ENCODE results near the gene LRRC49.

- TF ChIP-seq CTCF (IDR thresholded peaks at IDR 0.05; ENCODE audit: low read length) (no peak), EZH2 (IDR thresholded peaks at IDR 0.05; ENCODE audit: borderline replicate concordance, low read length) (no peak)
Observed at GRCh38 chr15:70906842-70907241, 14.2 kb downstream of the LRRC49 start.

Measured in OCI-LY1 (cell line).